Measurements from ENCODE around the gene TLCD2.
"Not testable (repeated sequence)": the region's sequence is repeated elsewhere in the genome, so short reads cannot be mapped to it uniquely, and the experiment has no call there.

Gene TLCD2

DNA sequence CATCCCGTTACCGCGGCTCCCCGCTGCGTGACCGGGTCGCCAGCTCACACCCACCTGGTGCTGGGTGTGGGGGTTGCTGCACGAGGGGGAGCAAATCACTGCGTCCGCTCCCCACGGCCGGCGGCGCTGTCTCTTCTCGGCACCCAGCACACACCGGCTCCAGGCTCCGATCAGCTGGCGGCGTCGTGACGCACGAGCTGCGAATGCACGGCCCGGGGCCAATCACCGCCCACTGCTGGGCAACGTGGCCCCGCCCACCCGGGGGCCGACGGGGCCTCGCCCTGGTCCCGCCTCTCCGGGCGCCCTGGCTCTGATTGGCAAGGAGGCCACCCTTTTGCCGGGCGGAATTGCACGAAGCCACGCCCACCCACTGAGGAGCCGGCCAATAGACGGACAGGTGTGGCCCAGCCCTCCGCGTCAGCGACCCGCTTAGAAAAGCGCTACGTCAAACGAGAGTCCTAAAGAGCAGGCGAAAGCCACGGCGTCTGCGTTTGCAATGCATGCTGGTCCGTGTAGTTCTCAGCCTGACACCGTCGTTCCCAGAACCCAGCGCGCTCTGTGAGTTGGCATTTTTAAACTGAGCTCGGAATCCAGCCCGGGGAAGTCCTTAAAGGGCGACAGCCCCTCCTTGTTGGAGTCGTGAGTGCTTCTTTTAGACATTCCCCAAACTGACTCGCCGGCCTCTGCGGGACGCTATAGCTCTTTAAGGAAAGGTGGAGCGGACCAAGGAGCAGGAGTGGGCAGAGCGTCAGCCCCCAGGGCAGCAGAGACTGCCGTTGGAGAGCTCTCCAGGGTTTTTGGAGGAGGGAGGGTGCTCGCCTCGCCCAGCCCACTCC lies 6.1 kb upstream of the TLCD2 start:
- peak; percentile 100 for DNase-seq (ENCODE audit: low spot score)

DNA sequence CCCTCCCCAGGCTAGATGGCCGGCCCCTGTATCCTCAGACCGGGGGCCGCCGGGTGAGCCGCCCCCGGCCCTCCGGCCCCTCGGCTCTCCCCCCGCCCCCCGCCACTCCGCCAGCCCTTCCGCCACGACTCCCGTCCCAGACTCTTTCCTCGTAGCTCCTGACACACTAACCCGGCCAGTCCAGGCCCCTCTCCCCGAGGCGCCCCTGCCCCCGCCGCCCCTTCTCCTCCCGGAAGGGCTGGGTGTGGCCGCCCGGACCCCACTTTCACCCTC lies 5.6 kb upstream of the TLCD2 start:
- no peak for DNase-seq (ENCODE audit: low spot score)

DNA sequence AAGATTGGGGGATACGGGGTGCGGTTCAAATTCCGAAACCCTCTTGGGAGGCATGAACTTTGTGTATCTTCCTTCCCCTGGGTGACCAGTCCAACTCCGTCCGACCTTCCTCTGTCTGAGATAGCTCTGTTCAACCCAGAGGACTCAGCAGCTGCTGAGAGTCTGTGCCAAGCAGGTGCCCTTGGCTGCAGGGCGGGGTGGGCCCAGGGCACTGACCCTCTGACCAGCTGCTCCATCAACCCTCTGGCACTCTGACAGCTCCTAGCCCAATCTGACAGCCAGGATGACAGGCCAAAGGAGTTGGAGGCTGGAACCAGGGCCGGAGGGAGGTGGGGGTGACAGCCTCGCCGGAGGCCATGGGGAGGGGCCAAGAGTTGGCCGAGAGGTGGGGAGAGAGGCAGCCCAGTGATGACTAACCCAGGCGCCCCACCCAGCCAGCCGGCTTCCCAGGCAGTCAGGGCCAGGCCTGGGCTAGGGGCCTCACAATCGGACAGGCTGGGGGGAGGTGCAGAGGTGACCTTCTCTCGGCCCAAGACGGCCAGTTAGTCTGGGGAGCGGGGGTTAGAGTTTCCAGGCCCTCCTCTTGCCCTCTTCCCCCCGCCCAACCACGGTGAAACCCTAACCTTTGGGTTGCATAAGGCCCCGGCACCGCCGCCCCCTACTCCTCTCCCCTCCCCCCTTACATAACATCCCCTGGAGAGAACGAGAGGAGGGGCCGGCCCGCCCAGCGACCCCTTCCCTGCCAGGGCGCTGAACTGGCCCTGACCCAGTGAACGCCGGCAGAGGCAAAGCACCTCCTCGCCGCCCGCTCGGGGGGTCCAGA lies 5.0 kb upstream of the TLCD2 start:
- DNase-seq (ENCODE audit: low spot score), result no peak

DNA sequence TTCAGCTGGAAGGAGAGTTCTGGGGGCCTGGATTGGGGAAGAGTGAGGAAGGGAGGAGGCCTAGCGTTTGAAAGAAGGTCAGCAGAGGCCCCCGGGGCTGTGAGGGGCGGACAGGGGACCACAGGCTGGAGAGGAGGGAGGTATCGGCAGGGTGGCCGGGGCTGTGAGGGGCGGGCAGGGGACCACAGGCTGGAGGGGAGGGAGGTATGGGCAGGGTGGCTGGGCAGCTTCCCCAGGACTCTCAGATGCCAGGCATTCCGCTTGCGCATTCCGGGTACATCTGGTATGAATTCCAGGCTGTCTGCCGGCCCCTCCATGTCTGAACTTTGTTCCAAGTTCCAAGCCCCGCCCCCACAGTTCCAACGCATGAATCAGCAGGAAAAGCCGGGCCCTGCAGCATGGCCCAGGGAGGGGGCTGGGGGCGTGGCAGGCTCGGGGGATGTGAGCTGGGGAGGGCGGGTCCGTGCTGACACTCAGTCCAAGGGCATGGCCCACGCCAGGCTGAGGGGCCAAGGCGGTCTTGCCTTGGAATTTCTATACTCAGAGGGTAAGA lies 4.3 kb upstream of the TLCD2 start:
- peak; percentile 78 for DNase-seq (ENCODE audit: low spot score)

DNA sequence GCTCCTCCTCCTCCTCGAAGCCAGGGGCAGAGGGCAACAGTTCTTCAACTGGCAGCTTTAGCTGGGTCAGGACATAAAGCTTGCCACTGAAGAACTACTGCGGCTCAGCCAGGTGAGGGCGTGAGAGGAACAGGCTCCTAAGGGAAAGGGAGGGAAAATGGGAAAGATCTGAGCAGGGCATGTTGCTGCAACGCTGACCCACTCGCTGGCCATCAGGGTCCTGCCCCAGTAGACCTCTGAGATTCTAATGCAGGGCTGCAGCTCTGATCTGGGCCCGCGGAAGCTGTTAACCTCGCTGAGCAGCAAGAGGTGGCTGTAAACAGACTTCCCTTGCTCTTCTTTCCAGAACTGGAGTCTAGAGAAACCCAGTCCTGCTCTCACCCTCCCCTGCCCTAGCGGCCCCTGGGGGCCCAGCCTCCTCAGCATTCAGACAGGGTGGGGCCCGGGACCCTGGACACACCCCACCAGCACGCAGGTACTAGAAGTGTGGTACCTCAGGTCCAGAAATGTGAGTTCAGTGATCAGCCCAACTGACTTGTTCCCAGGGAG lies 3.8 kb upstream of the TLCD2 start:
- DNase-seq (ENCODE audit: low spot score), result no peak

DNA sequence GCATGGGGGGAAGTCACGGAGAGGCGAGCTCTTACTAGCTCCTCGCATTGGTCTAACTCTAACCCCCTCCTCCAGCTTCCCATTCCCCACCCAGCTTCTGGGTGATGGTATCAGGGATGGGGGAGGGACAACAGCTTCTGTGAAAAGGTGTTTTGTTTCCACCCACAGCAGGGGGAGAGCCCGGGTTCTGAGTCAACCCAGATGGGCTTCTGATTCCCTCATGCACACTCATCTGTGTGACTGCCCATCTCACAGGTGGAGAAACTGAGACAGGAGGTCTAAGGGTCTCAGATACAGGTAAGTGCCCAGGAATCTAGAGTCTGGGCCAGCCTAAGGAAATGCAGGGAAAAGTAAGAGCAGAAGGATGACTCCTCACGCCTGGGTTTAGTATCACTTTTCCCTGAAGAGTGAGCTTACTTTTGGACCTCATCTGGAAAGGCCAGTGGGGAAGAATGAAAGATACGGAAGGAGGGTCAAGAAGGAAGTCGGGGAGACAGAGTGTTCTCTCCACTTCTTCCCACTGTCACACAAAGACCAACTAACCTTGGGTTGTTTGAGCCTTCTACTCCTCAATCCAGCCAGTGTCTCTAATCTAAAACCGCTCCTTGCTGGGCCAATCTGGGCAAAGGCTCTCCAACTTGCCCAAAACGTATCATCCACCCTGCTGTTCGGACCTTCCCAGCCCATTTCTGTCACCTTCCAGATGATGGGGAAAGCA lies 3.1 kb upstream of the TLCD2 start:
- DNase-seq (ENCODE audit: low spot score), result no peak

DNA sequence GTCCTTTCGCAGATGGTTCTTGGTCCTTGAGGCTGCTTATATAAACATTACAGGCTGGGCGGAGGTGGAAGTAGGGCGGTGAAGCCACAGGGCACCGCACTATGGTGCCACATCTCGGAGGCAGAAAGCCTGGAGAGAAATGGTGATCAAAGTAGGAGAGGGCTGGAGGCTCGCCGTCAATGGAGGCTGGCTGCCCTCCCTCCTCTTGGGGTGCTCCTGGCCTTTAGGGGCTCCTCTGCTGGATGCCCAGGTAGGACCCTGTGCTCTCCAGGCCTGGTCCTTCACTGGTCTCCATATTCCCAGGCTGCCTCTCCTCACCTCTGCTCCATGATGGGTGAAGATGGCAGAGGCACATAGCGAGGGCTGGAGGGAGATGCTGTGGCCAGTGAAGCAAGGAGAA lies 2.1 kb upstream of the TLCD2 start:
- no peak for DNase-seq (ENCODE audit: low spot score)

DNA sequence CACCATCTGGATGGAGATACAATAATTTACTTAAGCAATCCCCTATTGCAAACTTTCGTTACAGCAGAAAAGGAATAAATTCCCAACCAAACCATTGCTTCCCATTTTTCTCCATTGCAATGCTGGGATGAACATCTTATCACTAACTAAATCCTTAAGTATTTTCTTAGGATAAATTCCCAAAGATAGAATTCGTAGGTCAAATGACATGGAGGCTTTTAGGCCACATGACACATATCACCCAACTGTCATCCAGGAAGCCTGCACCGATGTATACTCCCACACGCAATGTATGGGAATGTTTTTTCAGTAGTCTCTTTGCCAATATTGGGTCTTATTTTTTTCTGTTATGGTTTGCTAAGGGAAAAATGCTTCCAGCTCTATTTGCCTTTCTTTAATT lies 1.6 kb upstream of the TLCD2 start:
- DNase-seq (ENCODE audit: low spot score), result no peak

DNA sequence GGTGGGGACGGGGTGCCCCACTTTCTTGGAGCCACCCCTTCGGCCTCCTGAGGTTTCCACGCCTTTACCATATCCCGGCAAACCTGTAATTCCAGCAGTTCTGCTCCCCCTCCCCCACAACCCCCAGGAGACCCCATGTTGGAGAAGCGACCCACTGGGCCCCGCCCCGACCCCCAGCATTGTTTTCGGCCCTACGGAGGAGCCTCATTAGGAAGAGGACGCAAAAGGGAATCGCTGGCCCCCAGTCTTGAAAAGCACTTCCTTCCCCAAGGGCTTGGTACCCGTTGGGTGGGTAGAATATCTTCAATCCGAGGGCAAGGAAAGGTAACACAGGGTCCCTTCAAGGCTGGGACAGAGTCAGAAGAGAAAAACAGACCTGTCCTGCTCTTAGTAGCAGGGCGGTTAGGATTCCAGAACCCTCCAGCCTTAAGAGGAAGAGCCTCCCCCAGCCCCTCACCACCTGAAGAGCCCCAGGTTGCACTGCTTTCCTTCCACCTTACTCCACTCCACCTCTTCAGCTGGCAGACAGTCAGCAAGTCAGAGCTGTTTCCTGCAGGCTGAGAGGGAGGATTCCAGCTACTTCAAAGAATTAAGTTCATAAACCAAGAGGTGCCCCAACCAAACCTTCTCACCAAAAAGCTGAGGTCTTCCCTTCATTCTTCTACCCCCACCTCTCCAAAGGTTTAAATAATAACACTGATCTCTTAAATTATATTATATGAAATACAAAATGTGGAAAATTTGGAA lies 803 bp upstream of the TLCD2 start:
- DNase-seq (ENCODE audit: low spot score), result no peak

DNA sequence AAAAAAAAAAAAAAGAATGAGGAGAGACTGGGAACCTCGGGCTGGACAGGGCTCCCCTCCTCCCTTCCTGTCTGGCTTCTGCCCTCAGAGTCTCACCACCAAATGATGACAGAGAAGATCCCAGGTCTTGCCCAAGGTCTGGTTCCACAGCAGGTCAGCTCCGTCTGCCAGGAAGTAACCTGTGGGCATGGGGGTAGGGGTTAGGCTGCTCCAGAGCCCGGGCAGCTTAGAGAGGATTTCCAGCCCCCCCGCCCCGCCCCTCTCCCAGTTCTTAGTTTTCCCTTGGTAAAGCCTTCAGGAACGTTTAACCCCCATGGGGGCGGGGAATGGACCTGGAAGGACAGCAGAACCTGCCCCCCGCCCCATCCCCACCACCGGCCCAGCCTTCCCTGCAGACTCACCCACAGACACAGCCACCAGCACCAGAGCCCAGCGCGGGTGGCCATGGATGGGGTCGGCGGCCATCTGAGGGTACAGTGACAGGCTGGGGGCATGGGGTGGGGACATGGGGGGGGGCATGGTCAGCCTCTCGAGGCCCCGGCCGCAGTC lies 700 bp downstream of the TLCD2 start:
- DNase-seq (ENCODE audit: low spot score), result no peak

DNA sequence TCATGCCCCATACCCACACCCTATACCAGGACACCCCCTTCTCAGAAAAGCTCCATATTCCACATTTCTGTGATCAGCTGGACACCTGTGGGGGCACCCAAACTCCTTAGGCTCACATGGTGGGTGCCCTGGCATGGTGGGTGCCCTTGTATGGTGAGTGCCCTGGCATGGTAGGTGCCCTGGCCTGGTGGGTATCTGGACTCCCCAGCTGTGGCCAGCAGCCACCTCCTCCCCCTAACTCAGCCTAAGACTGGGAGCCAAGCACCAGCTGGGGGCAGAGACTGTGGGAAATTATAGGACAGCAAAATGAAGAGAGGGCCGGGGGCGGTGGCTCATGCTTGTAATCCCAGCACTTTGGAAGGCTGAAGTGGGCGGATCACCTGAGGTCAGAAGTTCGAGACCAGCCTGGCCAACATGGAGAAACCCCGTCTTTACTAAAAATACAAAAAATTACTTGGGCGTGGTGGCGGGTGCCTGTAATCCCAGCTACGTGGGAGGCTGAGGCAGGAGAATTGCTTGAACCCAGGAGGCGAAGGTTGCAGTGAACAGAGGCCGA lies 1.3 kb downstream of the TLCD2 start:
- DNase-seq (ENCODE audit: low spot score), result not testable (repeated sequence)

DNA sequence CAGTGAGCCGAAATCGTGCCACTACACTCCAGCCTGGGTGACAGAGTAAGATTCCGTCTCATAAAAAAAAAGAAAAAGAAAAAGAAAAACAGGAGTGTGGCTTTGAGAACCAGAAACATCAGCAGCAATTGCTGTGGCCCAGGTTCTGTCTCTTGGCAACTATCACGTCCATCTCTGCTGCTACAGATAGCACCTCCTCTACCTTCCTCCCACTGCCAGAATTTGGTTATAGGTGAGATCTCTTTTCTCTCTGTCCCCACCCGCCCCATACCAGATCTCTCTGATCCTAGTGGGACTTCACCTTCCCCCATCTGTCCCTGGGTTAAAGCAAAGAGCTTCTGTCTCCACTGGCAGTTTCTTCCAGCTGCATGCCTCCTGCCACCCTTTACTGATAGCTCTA lies 3.1 kb downstream of the TLCD2 start:
- DNase-seq (ENCODE audit: low spot score), result no peak

DNA sequence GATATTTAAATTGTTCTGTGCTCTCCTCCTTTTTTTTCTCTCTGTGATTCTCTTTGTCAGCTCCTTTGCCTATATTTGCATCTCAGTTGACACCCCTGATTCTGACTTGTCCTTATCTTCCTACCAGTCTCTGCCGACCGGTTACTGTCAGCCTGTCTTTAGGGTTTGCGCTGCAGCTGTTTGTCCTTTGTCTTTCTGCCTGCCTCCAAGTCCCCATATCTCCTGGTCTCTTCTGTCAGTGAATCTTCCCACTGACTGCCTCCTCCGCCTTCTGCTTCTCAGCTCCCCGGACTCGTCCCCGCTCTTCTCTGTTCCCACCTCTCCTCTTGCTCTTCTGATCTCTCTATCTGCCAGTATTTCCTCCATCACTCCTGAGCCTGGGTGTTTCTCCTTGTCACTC lies 5.2 kb downstream of the TLCD2 start:
- no peak for DNase-seq (ENCODE audit: low spot score)

DNA sequence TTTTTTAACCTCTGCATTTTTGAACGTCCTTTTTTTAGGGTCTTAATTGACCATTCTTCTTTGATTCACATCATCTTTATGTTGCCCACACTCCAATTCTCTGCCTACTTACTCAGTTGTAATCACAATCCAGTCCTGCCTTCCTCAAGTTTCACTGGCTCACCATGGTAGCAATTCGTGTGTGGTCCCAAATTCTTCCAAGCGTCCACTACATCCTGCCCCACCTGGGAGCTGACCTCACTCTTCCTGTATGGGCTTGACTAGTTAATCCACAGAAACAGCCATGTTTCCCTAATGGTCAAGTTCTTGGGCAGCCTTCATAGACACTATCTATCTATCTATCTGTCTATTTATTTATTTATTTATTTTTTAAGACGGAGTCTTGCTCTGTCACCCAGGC lies 7.1 kb downstream of the TLCD2 start:
- DNase-seq (ENCODE audit: low spot score), result no peak

DNA sequence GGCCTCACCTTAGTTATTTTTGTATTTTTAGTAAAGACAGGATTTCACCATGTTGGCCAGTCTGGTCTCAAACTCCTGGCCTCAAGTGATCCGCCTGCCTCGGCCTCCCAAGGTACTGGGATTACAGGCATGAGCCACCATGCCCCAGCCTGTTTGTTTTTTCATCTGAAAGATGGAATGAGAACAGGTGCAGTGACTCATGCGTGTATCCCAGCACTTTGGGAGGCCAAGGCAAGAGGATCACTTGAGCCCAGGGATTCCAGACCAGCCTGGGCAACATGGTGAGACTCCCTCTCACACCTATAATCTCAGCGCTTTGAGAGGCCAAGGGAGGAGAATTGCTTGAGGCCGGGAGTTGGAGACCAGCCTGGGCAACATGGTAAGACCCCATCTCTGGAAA lies 10.3 kb downstream of the TLCD2 start:
- DNase-seq (ENCODE audit: low spot score), result not testable (repeated sequence)

DNA sequence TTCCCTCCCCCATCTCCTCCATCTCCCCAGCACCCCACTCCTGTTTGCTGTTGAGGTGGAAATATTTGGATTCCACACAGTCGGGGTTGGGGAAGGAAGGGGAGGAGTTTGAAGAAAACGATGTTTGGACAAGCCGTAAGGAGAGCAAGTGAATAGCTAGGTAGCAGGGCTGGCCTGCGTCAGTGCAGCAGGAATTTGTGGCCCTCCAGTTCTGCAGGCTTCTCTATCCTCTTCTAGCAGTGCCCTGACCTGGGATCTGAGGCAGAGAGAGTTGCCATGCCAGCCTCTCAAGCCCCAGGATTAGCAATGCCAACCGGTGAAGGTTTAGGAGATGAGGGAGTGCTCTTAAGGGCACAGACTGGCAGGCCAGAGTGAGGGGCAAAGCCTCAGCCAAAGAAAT lies 12.5 kb downstream of the TLCD2 start:
- no peak for DNase-seq (ENCODE audit: low spot score)

DNA sequence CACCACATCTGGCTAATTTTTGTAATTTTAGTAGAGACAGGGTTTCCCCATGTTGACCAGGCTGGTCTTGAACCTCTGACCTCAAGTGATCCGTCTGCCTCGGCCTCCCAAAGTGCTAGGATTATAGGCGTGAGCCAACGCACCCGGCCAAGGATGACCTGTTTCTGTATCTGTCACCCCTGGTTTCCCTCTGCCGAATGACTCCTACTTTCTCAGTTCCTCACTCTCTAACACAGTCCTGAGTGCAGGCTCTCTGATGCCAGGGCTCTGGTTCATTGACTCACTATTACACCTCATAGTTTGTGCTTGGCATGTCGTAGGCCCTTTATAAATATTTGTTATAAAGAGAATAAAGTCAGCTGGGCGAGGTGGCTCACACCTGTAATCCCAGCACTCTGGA lies 14.8 kb downstream of the TLCD2 start:
- DNase-seq (ENCODE audit: low spot score), result no peak

DNA sequence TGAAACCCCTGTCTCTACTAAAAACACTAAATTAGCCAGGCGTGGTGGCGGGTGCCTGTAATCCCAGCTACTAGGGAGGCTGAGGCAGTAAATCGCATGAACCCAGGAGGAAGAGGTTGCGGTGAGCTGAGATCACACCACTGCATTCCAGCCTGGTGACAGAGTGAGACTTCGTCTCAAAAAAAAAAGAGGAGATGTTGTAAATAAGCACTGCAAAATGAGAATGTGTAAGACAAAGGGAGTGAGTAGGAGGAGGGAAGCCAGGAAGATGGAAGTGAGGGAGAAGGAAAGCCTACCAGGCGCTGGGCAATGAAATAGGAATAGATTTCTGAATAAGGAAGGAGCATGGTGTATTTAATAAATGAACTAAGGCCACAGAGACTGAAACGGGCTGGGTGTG lies 16.8 kb downstream of the TLCD2 start:
- DNase-seq (ENCODE audit: low spot score), result no peak

DNA sequence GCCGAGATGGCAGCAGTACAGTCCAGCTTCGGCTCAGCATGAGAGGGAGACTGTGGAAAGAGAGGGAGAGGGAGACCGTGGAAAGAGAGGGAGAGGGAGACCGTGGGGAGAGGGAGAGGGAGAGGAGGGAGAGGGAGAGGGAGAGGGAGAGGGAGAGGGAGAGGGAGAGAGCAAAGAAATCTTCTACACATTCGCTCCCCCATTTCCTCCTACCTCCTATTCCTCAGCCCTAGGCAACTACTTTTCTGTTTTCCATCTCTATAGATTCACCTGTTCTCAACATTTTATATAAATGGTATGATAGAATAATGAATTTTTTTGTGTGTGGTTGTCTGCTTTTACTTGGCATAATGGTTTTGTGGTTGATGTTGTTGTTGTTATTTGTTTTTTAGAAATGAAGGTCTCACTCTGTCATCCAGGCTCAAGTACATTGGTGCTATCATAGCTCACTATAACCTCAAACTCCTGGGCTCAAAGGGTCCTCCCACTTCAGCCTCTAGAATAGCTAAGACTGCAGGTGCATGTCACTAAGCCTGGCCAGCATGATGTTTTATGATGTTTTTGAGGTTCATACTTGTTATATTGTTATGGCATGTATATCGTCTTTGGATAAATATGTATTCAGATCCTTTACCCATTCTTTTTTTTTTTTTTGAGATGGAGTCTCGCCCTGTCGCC lies 19.5 kb downstream of the TLCD2 start:
- DNase-seq (ENCODE audit: low spot score), result no peak

DNA sequence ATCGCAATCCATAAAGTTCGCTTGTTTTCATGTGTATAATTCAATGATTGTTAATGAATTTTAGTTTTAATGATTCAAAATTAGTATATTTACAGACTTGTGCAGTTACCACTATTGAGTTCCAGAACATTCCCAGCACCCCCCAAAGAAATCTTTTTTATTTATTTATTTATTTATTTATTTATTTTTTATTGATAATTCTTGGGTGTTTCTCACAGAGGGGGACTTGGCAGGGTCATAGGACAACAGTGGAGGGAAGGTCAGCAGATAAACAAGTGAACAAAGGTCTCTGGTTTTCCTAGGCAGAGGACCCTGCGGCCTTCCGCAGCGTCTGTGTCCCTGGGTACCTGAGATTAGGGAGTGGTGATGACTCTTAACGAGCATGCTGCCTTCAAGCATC lies 21.8 kb downstream of the TLCD2 start:
- not testable (repeated sequence) for DNase-seq (ENCODE audit: low spot score)

All from Ammon's horn (tissue), 1 donor.